Astrocyte (in vitro differentiated cells and primary cell): ENCODE data around the gene LMCD1. TPM values are rescaled to one million over a fixed set of nuclear protein-coding genes. Genes with fewer than 3 reads are reported as not detected.

Experiments
- DNase-seq: peaks from one replicate; pipeline ENCODE4 v3.0.0-alpha.2; 2010; ENCODE audit warnings: low read depth
- FAIRE-seq: peaks from 2 replicates; lab custom pipeline; 2011; peaks lifted over from hg19 to GRCh38; lab: Jason Lieb, UNC
- H2AFZ ChIP-seq: 2 replicates; pipeline ENCODE4 v1.6.0; 2012; ENCODE audit warnings: low read depth, low read length, inconsistent platforms
- H3K27ac ChIP-seq: 2 replicates; pipeline ENCODE4 v1.5.1; 2011; ENCODE audit warnings: low read depth, low read length, inconsistent platforms
- H3K27me3 ChIP-seq: 2 replicates; pipeline ENCODE4 v1.6.0; 2011; ENCODE audit warnings: low read length, inconsistent platforms; ENCODE audit not compliant: insufficient read depth
- H3K36me3 ChIP-seq: 2 replicates; pipeline ENCODE4 v1.5.1; 2011; ENCODE audit warnings: low read length, inconsistent platforms; ENCODE audit not compliant: insufficient read depth
- H3K4me1 ChIP-seq: 2 replicates; pipeline ENCODE4 v1.5.1; 2011; ENCODE audit warnings: low read length, inconsistent platforms; ENCODE audit not compliant: insufficient read depth
- H3K4me2 ChIP-seq: 2 replicates; pipeline ENCODE4 v1.6.0; 2012; ENCODE audit warnings: low read length, inconsistent platforms
- H3K4me3 ChIP-seq: 2 replicates; pipeline ENCODE4 v1.5.1; 2011; ENCODE audit warnings: low read depth, mild to moderate bottlenecking, low read length, inconsistent platforms; ENCODE audit not compliant: insufficient read depth
- H3K79me2 ChIP-seq: 2 replicates; pipeline ENCODE4 v1.6.0; 2012; ENCODE audit warnings: mild to moderate bottlenecking, low read length, inconsistent platforms; ENCODE audit not compliant: insufficient read depth
- H3K9ac ChIP-seq: 2 replicates; pipeline ENCODE4 v1.6.0; 2012; ENCODE audit warnings: mild to moderate bottlenecking, low read length, inconsistent platforms
- H3K9me3 ChIP-seq: 2 replicates; pipeline ENCODE4 v1.5.1; 2012; ENCODE audit warnings: low read depth, mild to moderate bottlenecking, low read length, inconsistent platforms; ENCODE audit not compliant: insufficient read depth
- H4K20me1 ChIP-seq: 2 replicates; pipeline ENCODE4 v1.6.0; 2012; ENCODE audit warnings: low read length, inconsistent platforms; ENCODE audit not compliant: insufficient read depth
- H3K27ac Mint-ChIP-seq: one replicate; pipeline ENCODE4 v1.8.0; 2021; ENCODE audit warnings: mild to moderate bottlenecking, mixed read lengths; ENCODE audit not compliant: unreplicated experiment
- H3K27me3 Mint-ChIP-seq: one replicate; pipeline ENCODE4 v1.8.0; 2021; ENCODE audit warnings: low read depth, mixed read lengths; ENCODE audit not compliant: unreplicated experiment
- H3K36me3 Mint-ChIP-seq: one replicate; pipeline ENCODE4 v1.8.0; 2021; ENCODE audit warnings: low read depth, mixed read lengths; ENCODE audit not compliant: unreplicated experiment
- H3K4me1 Mint-ChIP-seq: one replicate; pipeline ENCODE4 v1.8.0; 2021; ENCODE audit warnings: low read depth, mixed read lengths; ENCODE audit not compliant: unreplicated experiment
- H3K4me3 Mint-ChIP-seq: one replicate; pipeline ENCODE4 v1.8.0; 2021; ENCODE audit warnings: mild to moderate bottlenecking, moderate library complexity, mixed read lengths; ENCODE audit not compliant: unreplicated experiment
- H3K9me3 Mint-ChIP-seq: one replicate; pipeline ENCODE4 v1.8.0; 2021; ENCODE audit warnings: mild to moderate bottlenecking, mixed read lengths; ENCODE audit not compliant: unreplicated experiment
- EZH2 ChIP-seq: IDR thresholded peaks from 2 replicates; pipeline ENCODE4 v1.6.1; 2012; ENCODE audit warnings: mild to moderate bottlenecking, low read length, inconsistent platforms; ENCODE audit not compliant: insufficient read depth
- total RNA-seq: library from RNA; stranded (reverse); gene quantifications from 2 replicates; pipeline ENCODE4 v1.2.1, GENCODE V29; 2021
- TF ChIP-seq, protein P1 (sequence below): IDR thresholded peaks from 2 replicates; pipeline ENCODE4 v1.5.1; 2011; ENCODE audit warnings: low read depth, mild to moderate bottlenecking, inconsistent platforms, low read length, moderate library complexity; ENCODE audit not compliant: insufficient read depth

Gene LMCD1
- total RNA-seq, 1 donor from 2014 or later: 374 TPM

DNA sequence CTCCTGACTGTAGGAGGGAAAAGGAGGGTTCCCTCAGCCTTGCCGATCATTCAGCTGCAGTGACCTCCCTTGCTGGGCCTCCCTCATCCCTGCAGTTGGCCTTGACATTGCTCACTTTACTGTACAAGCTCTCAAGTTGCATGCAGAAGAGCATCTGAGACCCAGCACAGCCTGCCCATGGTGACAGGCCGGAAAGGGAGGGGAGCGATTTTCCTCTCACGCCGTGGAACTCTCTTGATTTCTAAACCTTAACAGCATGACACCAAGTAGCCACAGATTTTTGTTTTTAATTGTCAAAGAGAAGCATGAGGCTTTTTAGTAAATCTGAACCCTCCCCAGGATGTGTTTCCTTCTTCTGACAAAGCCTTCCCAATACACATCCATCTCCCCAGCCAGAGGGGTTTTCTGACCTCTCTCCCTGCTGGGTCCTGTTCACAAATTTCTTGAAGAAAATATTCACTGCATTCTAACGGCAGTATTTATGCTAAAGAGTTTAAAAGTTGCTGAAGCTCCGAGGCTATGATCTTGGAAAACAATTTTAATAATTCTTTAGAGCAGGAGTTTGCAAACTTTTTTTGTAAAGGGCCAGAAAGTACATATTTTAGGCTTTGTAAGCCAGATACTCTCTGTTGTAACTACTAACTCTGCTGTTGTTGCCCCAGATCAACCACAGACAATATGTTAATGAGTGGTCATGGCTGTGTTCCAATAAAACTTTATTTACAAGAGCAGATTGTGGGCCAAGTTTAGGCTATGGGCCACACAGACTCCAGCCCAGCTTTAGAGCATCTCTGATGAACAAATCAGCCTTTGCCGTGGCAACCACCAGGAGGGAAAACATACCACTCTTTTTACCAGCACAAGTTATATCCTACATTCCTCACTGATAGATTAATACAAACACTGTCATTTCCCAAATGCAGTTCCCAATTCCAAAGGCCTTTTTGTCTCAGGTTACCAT is 34.8 kb downstream of the LMCD1 start:
- FAIRE-seq (peak; percentile 65), DNase-seq (peak; percentile 77)
- H3K79me2 ChIP-seq: peaks cover 3% of the 10 kb centered on the region
- Mint-ChIP-seq H3K4me3 (peak overlapping the region; percentile 15), H3K27me3 (no peaks in the 10 kb centered on the region), H3K27ac (peak overlapping the region; percentile 82), H3K4me1 (peaks cover 79% of the 10 kb centered on the region), H3K9me3 (no peaks in the 10 kb centered on the region), H3K36me3 (peaks cover 51% of the 10 kb centered on the region)
- H2AFZ ChIP-seq: no peak overlapping the region
- TF ChIP-seq, protein P1, sequence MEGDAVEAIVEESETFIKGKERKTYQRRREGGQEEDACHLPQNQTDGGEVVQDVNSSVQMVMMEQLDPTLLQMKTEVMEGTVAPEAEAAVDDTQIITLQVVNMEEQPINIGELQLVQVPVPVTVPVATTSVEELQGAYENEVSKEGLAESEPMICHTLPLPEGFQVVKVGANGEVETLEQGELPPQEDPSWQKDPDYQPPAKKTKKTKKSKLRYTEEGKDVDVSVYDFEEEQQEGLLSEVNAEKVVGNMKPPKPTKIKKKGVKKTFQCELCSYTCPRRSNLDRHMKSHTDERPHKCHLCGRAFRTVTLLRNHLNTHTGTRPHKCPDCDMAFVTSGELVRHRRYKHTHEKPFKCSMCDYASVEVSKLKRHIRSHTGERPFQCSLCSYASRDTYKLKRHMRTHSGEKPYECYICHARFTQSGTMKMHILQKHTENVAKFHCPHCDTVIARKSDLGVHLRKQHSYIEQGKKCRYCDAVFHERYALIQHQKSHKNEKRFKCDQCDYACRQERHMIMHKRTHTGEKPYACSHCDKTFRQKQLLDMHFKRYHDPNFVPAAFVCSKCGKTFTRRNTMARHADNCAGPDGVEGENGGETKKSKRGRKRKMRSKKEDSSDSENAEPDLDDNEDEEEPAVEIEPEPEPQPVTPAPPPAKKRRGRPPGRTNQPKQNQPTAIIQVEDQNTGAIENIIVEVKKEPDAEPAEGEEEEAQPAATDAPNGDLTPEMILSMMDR: no peak
- no peak for TF ChIP-seq EZH2
- no peaks in the 10 kb centered on the region for H4K20me1 ChIP-seq
- no peak overlapping the region for H3K4me2 ChIP-seq
- H3K27ac ChIP-seq: peak overlapping the region; percentile 5
- H3K9me3 ChIP-seq: no peaks in the 10 kb centered on the region
- peaks cover 12% of the 10 kb centered on the region for H3K36me3 ChIP-seq
- H3K9ac ChIP-seq: no peak overlapping the region
- H3K4me1 ChIP-seq: peaks cover 31% of the 10 kb centered on the region
- H3K27me3 ChIP-seq: no peaks in the 10 kb centered on the region
- no peak overlapping the region for H3K4me3 ChIP-seq

DNA sequence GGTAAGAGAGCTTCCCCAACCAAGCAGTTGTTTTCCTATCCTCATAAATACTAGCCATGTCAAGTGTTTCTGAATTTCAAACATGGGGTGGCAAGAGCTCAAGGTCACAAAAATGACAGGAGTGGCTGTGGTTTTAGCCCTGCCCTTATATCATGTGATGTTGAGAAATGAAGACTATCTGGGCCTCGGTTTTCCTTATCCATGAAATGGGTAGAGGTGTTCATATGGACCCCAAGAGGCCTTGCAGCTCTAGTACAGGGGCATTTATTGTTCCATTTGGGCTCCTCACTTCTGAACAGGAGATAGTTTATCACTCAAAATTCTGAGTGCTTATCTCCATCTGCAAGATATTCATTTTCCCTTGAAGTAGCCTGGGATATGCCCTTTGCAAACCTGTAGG is 35.8 kb downstream of the LMCD1 start:
- peak overlapping the region; percentile 51 for H3K4me3 Mint-ChIP-seq
- TF ChIP-seq EZH2: no peak
- TF ChIP-seq, protein P1: no peak
- Histone ChIP-seq H4K20me1 (no peaks in the 10 kb centered on the region), H3K4me1 (peaks cover 23% of the 10 kb centered on the region), H3K27ac (no peak overlapping the region), H3K9ac (no peak overlapping the region), H3K9me3 (no peaks in the 10 kb centered on the region), H2AFZ (no peak overlapping the region), H3K4me3 (no peak overlapping the region), H3K27me3 (no peaks in the 10 kb centered on the region), H3K79me2 (no peaks in the 10 kb centered on the region), H3K4me2 (no peak overlapping the region), H3K36me3 (peaks cover 12% of the 10 kb centered on the region)
- H3K9me3 Mint-ChIP-seq: peaks cover 2% of the 10 kb centered on the region
- no peak for FAIRE-seq
- H3K4me1 Mint-ChIP-seq: peaks cover 72% of the 10 kb centered on the region
- peak overlapping the region; percentile 82 for H3K27ac Mint-ChIP-seq
- no peak for DNase-seq
- H3K36me3 Mint-ChIP-seq: peaks cover 47% of the 10 kb centered on the region
- no peaks in the 10 kb centered on the region for H3K27me3 Mint-ChIP-seq
